Measurements from ENCODE around the gene PROM1.

- TF ChIP-seq CTCF (IDR thresholded peaks at IDR 0.05) (no peak), POLR2A (IDR thresholded peaks at IDR 0.05) (no peak), POLR2AphosphoS5 (IDR thresholded peaks at IDR 0.05; ENCODE audit: insufficient read depth in 1 of 2, low read depth in 1 of 2) (no peak)
Observed at GRCh38 chr4:16131293-16131692, 47.5 kb upstream of the PROM1 start.
